ENCODE data around the gene BNIP2.
A peak's percentile ranks its signal among the peaks of the same experiment; 100 is the strongest.

BNIP2 gene

DNA sequence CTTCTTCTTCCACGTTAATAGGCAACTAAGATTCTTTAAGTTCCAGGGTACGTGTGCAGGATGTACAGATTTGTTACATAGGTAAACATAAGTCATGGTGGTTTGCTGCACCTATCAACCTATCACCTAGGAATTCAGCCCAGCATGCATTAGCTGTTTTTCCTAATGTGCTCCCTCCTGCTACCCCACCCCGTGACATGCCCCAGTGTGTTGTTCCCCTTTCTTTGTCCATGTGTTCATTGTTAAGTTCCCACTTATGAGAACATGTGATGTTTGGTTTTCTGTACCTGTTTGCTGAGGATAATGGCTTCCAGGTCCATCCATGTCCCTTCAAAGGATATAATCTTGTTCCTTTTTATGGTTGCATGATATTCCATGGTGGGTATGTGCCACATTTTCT lies 52.9 kb downstream of the BNIP2 start:
- TF ChIP-seq CTCF (IDR thresholded peaks at IDR 0.05; ENCODE audit: insufficient read depth, low read length, missing control alignments), result no peak
- POLR2A ChIA-PET, result no interaction called here
- no peak overlapping the region for H3K4me3 ChIP-seq (ENCODE audit: low read depth, low read length)
- no peak for DNase-seq (ENCODE audit: low read depth, low spot score)
- CTCF ChIA-PET, result interaction anchor here (1.4 to 1.5 kb wide), 2 partner anchors 13 to 107 kb away, joined by 6 to 7 read pairs; no protein-coding TSS in a partner anchor

DNA sequence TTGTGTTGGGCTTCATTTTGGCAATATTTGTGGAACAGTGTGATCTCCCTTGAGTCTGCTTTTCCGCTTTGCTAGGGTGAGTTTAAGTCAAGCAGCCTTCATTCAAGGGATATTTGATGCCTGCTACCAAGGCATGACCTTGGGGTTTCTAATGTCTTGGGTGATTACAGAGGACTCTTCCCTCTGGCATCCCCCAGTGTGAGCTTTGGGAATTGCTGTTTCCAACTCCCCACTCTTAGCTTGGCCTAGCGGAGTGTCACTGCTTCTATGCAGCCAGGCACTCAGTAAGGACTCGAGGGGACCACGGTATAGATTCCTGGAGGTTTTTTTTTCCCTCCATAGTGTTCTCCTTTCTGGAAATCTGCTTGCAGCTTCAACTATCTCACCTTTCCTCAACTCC lies 56.4 kb downstream of the BNIP2 start:
- TF ChIP-seq CTCF (IDR thresholded peaks at IDR 0.05; ENCODE audit: insufficient read depth, low read length, missing control alignments), result peak; percentile 23
- no peak overlapping the region for H3K4me3 ChIP-seq (ENCODE audit: low read depth, low read length)
- CTCF ChIA-PET, result interaction anchor here (0.9 to 4.1 kb wide), 6 partner anchors 9 to 104 kb away, joined by 3 to 38 read pairs (median 10); no protein-coding TSS in a partner anchor
- POLR2A ChIA-PET, result no interaction called here
- no peak for DNase-seq (ENCODE audit: low read depth, low spot score)

DNA sequence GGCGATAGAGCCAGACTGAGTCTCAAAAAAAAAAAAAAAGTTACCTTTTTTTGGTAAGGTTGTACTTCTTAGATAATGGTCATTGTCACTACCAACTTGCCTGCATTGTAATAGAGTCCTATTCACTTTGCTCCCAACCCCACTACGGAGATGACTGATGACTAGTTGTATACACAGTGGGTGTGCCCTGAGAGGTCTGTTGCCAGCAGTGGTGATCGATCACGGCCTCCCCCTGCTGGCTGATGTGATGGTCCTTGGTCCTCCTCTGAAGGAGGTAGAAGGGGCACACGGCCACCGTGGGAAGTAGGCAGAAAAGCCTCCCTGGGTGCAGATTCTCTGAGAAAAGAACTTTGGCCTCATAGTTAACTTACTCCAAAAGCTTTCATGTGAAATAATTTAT lies 66.8 kb downstream of the BNIP2 start:
- POLR2A ChIA-PET, result no interaction called here
- DNase-seq (ENCODE audit: low read depth, low spot score), result no peak

DNA sequence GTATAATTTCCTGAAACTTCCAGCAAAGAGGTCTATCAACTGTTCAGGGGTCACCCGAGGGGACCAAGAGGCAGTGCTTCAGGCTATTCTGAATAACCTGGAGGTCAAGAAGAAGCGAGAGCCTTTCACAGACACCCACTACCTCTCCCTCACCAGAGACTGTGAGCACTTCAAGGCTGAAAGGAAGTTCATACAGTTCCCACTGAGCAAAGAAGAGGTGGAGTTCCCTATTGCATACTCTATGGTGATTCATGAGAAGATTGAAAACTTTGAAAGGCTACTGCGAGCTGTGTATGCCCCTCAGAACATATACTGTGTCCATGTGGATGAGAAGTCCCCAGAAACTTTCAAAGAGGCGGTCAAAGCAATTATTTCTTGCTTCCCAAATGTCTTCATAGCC lies 70.7 kb downstream of the BNIP2 start:
- ChIA-PET POLR2A (no interaction called here), CTCF (interaction anchor here (0.6 kb wide), 1 partner anchor 12 kb away, joined by 3 read pairs; no protein-coding TSS in a partner anchor)
- DNase-seq (ENCODE audit: low read depth, low spot score), result no peak
- H3K4me3 ChIP-seq (ENCODE audit: low read depth, low read length), result no peak overlapping the region
- TF ChIP-seq CTCF (IDR thresholded peaks at IDR 0.05; ENCODE audit: insufficient read depth, low read length, missing control alignments), result no peak

More for the DNA sequence above, 66.8 kb downstream of the BNIP2 start:
- CTCF ChIA-PET, result interaction anchor here (1.1 to 2.1 kb wide), 4 partner anchors 10 to 89 kb away, joined by 3 to 7 read pairs (median 6); partner anchors contain the start of gene GCNT3
- no peak overlapping the region for H3K4me3 ChIP-seq (ENCODE audit: low read depth, low read length)
- TF ChIP-seq CTCF (IDR thresholded peaks at IDR 0.05; ENCODE audit: insufficient read depth, low read length, missing control alignments), result peak; percentile 49

DNA sequence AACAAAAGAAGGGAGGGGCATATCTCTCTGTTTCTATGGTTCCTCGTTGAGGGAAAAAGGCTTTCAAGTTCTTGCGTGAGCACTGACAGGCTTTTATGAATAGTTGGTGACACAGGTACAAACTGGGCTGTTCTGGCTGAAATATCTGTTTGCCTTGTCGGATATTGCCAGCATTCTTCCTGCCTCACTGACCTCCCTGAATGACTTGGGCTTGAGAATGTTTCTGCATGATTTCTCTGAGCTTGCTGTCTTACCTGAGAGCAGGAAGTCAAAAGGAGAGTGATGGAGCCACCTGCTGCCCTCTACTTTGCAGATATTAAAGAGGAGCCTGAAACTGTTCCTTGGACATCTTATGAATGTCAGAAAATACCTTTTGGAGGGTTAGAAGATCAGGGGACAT lies 72.7 kb downstream of the BNIP2 start:
- ChIA-PET CTCF (interaction anchor here (0.9 to 1.7 kb wide), 2 partner anchors 37 to 83 kb away, joined by 3 to 6 read pairs; no protein-coding TSS in a partner anchor), POLR2A (no interaction called here)
- DNase-seq (ENCODE audit: low read depth, low spot score), result no peak
- no peak for TF ChIP-seq CTCF (IDR thresholded peaks at IDR 0.05; ENCODE audit: insufficient read depth, low read length, missing control alignments)
- no peak overlapping the region for H3K4me3 ChIP-seq (ENCODE audit: low read depth, low read length)

- no peak for TF ChIP-seq CTCF (IDR thresholded peaks at IDR 0.05; ENCODE audit: insufficient read depth, low read length, missing control alignments)
- DNase-seq (ENCODE audit: low read depth, low spot score), result no peak
- CTCF ChIA-PET, result interaction anchor here (1.7 kb wide), 1 partner anchor 83 kb away, joined by 6 read pairs; no protein-coding TSS in a partner anchor
- POLR2A ChIA-PET, result no interaction called here
- no peak overlapping the region for H3K4me3 ChIP-seq (ENCODE audit: low read depth, low read length)
Observed at GRCh38 chr15:59615661-59616060, 73.5 kb downstream of the BNIP2 start.

Measured in AG04449 (cell line).